IPS DF 19.7 (cell line): ENCODE measurements around the gene LHFPL4.
"Not testable (repeated sequence)": the region's sequence is repeated elsewhere in the genome, so short reads cannot be mapped to it uniquely, and the experiment has no call there.

Experiments
- DNase-seq: peaks from one replicate; pipeline ENCODE4 v3.0.0-alpha.2; 2013; ENCODE audit warnings: low read depth, low spot score

LHFPL4 gene

DNA sequence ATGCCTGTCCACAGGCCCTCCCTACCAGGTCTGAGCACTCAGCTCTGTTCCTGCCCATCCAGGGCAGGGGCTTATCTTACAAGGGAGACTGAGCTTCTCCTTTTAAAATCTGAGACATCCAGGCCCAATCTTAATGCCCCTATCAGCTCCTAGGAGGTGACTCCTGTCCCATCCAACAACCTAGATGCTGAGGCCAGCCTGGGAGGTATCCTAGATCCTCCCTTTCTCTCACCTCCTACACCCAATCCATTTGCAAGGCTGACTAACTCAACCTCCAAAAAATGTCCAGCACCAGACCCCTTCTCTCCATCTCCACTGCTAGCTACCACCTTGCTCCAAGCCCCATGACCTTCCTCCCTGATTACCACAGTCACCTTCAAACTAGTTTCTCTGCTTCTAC is 17.4 kb downstream of the LHFPL4 start:
- no peak for DNase-seq

DNA sequence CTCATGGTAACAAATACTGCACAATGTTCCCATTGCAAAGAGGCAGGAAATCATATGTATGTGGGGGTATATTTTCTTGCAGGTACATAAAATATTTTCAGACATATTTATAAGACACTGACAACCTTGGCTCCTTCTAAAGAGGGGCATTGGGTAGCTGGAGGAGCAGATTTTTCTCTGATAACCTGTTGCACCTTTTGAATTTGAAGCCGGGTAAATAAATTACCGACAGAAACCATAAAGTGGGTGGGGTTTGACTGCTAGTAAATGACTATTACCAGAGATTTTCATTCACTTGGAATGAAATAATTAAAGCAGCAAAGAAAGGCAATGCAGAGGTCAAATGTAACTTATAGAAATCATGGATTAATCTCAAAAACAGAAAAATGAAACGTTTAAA is 19.2 kb downstream of the LHFPL4 start:
- no peak for DNase-seq

DNA sequence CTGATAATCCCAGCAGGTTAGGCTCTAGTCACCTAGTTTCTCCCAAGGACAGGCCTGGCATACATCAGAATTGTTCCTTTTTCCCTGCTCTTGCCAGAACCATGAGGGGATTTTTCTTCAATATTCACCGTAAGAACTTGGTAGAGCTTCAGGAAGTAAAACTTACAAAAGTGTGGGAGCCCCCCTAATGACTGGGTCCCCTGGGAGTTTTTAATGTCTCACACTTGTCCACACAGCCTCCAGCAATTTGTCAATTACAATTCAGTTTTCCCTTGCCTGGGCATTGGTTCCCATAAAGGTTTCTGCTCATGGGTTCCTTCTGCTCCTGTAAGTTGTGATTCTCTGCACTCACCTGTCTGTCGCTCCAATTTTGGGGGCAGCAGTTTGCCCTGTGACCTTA is 28.5 kb downstream of the LHFPL4 start:
- DNase-seq: no peak

DNA sequence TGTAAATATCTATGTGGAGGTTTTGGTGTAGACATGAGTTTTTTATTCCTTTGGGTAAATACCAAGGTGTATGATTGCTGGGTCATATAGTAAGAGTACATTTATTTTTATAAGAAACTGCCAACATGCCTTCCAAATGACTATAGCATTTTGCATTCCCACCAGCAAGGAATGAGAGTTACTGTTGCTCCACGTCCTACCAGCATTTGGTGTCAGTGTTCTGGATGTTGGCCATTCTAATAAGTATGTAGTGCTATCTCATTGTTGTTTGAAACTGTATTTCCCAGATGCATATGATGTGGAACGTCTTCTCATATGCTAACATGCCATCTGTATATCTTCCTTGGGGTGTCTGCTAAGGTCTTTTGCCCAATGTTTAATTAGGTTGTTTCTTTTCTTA is 38.7 kb downstream of the LHFPL4 start:
- no peak for DNase-seq

DNA sequence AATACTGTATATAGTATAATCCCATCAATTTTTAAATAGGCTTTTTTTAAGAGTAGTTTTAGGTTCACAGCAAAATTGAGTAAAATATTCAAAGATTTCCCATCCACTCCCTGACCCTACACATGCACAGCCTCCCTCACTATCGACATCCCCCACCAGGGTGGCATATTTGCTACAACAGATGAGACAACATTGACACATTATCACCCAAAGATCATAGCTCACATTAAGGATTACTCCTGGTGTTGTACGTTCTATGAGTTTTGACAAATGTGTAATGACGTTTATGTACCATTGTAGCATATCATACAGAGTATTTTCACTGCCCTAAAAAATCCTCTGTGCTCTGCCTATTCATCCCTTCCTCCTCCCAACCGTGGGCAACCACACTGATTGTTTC is 39.3 kb downstream of the LHFPL4 start:
- DNase-seq: no peak

DNA sequence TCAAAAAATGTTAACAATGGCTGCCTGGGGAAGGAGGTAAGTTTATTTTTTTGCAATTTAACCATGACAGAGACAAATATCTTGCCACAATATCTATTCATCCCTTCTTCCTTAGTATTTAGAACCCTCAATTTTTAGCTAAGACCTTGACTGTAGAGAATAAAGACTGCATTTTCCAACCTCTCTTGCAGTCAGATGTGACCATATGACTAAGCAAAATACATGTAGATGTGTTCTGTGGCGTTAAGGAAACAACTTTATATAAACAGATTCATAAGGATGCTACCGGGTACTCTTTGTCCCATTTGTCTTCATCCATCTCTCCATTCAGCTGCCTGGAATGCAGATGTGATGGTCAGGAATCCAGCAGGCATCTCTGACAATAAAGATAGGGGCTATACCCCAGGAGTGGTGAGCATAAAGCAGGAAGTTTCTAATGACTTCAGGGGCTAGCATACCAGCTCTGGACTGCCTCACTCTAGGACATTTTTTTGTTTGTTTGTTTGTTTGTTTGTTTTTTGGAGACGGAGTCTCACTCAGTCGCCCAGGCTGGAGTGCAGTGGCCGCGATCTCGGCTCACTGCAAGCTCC is 41.1 kb downstream of the LHFPL4 start:
- no peak for DNase-seq

DNA sequence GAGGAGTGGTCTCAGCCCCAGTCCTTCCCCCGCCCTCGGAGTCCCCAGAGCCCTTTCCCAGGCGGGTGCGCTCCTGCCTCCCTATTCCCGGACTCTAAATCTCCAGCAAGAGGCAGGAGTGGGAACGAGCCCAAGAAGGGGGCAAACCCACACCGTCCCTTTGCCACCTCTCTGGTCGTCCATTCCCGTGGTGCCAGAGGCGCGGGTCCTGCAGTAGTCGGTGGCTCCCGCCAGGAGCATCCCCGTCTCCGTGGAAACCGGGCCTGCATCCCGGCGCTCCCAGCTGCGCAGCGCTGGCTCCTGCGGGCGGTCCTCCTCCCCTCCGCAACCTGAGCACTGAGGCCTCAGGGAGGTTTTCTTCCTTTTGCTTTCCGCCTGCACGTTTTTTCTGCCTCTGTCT is 44.8 kb downstream of the LHFPL4 start:
- DNase-seq: no peak

DNA sequence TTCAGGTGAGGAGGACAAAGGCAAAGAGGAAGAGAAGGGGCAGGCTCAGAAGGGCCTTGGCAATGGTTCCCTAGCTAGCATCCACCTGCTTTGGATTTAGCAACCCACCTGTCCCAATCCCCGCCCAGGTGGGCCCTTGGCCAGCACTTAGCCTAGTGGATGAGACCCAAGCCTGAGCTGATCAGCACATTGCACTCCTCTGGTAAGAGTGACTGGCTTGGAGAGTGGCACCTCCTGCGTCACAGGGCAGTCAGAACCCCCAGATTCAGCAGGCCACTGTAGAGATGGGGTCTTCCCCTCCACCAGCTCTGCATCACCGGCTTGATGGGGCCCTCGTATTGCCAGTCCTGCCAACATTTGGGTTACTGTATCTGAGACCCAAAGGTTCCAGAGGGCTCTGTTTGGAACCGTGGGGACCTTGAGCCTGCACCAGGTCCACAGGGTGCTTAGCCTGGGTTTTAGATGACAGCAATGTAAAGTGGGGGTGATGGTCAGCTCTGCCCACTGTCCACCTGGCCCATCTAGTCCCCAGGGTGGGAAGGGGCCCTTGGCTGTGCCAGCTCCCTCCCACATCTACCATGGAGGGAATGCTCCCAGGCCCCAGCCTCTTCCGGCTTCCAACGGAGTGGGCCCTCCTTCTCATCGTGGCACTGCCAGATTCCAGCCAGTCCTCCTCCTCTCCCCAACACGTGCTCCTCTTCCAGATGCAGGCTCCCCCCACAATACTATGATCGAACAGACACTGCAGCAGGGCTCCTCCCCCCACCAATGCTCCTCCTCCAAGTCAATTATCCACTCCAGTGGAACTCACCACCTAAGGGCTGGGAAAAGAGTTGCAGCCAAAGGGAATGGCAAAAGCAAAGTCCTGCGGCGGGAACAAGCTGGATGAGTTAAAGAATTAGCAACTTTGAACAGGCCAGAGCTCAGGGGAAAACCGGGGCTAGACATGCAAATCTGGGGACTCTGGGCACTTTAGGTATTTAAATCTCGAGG is 45.7 kb downstream of the LHFPL4 start:
- no peak for DNase-seq

DNA sequence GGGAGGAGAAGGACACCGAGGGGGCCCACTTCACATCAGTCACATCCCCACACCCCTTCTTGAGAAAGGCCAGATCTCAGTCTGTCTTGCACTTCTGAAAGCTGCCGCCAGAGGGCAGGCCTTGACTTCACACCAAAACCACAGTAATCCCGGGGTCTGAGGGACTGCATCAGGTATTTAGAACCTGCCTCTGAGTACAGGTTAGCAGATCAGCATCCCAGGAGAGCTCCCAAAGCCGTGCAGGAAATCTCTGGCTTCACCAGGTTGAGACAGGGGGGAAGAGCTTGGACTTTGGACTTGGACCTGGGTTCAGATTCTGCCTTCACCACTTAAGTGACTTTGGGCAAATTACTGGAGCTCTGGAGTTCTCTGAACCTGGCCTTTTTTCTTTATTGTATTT is 50.3 kb downstream of the LHFPL4 start:
- peak; percentile 59 for DNase-seq

DNA sequence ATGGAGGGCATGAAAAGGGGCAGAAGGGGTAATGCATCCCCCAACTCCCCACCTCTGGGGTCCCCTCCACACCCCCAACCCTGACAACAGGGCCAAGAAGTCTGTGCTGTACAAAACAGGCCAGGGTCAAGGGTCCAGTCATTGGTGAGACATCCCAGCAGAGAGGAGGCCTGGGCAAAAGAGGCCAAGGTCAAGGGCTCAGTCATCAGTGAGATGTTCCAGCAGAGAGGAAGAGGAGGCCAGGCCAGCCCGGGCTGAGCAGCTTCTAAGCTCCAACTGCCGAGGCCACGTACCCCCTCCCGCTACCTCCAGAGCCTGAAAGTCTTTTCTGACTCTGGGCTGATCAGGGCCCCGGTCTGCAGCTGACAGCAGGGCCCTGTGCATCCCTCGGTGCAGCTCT is 52.4 kb downstream of the LHFPL4 start:
- DNase-seq: no peak

DNA sequence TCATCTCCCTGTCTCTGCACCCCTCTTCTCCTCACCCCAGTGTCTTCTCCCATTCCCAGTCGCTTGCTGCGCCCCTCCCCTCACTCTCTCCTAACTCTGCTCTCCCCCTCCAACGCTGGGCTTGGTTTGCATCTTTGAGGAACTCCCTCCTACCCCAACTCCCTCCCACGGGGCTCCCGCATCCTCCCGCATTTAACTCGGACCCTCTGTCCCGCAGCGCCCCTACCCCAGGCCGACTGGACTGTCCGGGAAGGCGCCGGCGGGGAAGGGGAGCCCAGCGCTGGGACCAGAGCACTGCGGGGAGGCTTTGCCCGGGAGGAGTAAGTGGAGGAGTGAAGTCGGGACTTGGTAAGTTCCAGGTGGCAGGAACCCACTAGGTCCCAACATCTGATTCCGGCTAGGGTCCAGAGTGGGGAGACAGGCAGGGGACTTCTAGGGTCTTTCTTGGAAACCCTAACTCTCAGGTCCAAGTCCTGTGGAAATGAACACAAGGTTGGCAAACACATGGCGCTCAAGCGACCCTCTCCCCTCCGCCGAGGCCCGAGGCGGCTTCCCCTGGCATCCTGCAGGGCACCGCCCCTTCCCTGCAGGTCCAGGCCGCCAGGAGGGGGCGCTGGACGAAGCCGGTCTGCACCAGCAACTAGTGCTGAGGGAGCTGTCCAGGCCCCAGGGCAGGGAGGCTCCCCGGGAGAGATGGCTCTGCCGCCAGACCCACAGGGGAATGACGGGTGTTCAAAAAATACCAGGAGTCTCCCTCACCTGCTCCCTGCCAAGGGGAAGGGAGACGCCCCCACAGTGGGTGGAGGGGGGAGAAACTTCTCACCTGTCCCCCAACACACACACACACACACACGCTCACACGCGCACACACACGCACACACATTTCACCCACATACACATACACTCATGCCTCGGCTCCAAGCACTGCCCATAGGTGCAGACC is 53.2 kb downstream of the LHFPL4 start:
- peak; percentile 45 for DNase-seq

DNA sequence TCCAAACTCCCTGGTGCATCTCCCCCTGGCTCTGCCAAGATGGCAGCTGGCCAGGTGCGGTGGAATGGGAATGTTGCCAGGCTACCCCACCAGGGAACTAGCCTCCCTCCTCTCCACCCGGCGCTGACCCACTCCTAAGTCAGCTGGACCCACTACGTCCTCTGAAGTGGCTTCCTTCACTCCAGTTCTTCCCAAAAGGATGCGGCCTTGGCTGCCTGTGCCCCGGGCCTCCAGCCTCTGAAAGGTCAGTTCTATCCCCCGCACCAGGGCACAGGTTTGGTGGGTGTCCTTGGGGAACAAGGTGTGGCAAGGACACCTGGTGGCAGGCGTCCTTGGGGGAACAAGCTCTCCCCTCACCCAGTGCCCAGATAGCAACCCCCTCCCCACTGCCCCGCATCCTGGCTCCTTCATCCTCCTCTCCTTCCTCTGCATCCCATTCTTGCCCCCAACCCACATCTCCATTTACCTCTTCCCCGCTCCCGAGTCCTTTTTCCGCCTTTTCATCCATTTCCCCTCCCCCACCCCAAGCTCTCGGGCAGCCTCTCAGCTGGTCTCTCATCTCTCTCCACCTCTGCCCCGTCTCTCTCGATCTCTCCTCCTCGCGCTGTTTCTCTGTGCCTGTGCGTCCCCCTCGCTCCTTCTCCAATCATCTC is 54.0 kb downstream of the LHFPL4 start:
- DNase-seq: no peak

DNA sequence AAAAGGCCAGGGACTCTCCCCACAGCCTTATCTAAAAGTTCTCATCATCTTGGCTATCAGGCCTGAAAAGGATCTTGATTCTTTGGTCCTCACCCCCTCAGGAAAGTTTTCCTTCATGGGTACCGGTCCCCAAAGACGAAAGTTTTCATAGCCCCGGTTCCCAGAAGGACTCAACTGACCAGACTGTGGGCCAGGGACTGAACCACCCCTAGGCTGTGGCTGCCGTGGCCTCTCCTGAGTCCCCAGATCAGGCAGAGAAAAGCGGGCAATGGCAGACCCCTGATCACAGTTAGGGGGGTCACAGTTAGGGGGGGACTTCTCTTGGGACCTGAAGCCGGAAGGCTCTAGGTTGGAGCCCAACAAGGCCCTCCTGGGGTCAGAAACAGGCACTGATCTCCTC is 54.8 kb downstream of the LHFPL4 start:
- no peak for DNase-seq

DNA sequence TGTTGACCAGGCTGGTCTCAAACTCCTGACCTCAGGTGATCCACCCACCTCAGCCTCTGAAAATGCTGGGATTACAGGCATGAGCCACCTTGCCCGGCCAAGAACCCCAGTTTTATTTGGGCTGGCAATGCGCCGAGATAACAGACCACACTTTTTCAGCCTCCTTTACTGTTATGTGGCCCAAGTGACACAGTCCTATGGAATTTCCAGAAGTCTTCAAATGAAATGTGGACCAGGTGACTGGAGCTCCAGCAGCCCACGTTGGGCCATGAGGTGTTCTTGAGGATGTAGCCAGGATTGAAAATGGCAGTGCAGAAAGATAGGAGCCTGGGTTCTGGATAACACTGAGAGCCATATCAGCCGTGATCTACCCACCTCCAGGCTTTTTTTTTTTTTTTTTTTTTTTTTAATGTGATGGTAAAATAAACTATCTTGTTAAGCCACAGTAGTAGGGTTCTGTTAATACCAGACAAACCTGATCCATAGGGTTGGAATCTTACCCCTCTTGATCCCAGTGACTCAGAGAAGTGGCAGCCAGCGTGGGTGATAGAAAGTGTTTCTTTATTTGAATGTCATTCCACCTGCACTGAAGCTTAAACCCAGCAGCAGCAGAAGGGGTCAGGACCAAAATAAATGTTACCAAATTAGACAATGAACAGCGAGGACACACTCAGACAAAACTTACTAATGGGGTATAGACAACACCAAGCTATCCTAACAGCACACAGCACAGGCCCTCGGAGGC is 55.6 kb downstream of the LHFPL4 start:
- no peak for DNase-seq

DNA sequence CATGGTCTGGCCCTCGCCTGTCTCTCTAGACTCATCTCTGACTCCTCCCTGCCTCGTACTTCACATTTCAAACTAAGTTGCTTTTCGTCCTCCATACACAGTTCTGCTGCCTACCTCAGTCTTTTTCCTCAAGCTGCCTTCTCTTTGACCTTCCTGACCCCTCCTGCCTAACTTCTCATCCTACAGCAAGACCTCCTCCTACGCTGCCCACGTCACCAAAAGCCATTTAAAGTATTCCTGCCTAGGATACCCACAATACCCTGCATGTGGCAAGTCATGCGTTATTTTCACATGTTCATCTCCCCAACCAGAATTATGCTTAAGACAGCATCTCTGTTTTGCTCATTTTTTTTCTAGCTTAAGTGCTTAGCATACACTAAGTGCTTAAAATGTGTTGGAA is 56.7 kb downstream of the LHFPL4 start:
- no peak for DNase-seq

DNA sequence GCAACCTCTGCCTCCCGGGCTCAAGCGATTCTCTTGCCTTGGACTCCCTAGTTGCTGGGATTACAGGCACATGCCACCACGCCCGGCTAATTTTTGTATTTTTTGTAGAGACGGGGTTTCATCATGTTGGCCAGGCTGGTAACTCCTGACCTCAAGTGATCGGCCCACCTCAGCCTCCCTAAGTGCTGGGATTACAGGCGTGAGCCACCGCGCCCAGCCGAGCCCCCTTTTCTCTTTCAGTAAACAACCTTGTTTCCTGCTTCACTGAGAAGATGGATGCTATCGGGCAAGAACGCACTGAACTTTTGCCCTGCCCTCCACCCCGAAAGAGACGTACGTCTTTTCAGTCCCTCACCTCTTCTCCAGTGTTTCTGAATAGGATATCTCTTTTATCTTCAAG is 59.6 kb downstream of the LHFPL4 start:
- not testable (repeated sequence) for DNase-seq

DNA sequence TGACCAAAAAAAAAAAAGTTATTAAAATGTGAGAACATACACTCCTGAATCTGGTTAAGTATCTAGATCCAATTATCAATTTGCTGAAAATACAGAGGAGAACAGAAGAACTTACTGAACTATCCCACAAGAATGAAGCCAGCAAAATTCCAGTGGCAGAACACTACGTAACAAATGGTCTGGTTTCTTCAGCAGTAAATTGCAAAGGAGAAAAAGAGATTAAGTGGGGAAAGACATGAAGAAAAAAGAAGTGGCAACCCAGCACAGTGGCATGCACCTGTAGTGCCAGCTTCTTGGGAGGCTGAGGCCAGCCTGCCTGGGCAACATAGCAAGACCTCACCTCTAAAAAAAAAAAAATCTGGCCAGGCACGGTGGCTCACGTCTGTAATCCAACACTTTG is 62.1 kb downstream of the LHFPL4 start:
- DNase-seq: no peak

DNA sequence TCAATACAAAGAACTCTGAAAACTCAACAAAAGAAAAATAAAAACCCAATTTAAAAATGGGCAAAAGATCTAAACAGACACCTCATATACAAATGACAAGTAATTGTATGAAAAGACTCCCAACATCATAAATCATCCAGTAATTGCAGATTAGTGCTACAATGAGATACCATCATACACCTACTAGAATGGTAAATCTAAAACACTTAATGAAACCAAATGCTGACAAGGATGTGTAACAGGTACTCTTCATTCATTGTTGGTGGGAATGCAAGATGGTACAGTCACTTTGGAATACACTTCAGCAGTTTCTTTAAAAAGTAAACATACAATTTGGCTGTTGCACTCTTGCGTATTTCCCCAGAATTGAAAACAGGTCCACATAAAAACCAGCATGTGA is 68.4 kb downstream of the LHFPL4 start:
- DNase-seq: no peak

DNA sequence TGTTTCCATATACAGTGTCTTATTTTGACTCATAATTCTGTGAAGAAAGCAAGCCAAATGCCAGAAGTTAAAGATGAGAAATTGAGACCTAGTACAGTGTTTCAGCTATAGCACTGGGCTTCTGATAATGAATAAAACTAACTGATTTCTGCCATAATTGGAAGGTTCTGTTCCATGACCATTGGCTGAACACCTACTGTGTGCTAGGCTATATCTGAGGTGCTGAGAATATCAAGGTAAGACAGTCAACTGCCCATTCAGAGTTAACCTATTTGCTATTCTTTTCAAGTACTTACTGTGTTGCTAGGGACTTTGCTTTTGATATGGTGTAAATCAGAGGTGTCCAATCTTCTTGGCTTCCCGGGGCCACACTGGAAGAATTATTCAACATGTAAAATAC is 73.4 kb downstream of the LHFPL4 start:
- DNase-seq: no peak

DNA sequence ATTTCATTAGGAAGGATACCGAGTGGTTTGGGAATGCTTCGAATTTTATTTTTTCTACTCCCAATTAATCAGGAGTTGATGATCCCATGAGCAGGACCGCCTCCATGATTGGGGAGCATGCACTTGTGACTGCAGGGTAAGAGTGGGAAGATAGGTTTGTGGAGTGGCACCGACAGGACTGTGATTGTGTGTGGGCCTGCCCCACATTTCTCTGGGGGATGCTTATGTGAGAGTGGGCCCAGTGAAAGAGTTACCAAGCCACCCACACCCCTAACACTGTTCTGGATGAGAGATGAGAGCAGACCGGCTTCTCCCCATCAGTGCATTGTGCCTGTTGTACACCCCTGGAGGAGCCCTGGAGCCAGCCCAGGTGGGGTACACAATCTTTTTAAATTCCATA is 76.7 kb downstream of the LHFPL4 start:
- no peak for DNase-seq

DNA sequence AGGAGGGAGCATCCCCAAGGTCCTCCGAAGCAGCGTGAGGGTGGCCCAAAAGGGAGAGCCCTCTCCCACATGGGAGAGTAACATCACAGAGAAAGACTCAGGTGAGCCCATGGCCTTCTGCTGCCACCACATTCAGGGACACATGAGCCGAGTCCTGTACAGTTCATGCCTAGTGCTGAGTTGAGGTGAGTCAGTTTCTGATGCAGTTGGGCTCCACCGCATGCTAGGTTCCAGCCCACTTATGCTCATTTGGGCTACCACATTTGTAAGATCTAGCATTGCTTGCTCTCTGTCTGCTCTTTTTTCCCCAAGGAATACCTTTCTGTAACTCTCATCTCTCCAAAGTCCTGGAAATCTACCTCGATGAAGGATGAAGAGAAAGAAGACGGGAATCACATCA is 79.1 kb downstream of the LHFPL4 start:
- no peak for DNase-seq
